SU-DHL-6 (cell line): Measurements from ENCODE around the gene PTPRN2.

Source experiments
- H2AFZ ChIP-seq: fragments of 200-600 bp; sonication (generic); 2 replicates; pipeline ENCODE4 v1.6.1; 2014; ENCODE audit warnings: low read depth, mild to moderate bottlenecking, moderate library complexity, mixed read lengths, antibody characterized with exemption, low read length; ENCODE audit not compliant: severe bottlenecking
- H3F3A ChIP-seq: fragments of 200-600 bp; shearing (Covaris generic); 2 replicates; pipeline ENCODE4 v1.6.0; 2016; ENCODE audit warnings: antibody characterized with exemption, mild to moderate bottlenecking; ENCODE audit not compliant: insufficient read depth
- H3K27ac ChIP-seq: fragments of 200-600 bp; sonication (generic); 2 replicates; pipeline ENCODE4 v1.5.1; 2016; ENCODE audit warnings: low read depth, mild to moderate bottlenecking, low read length, moderate library complexity, mixed read lengths
- H3K27me3 ChIP-seq: fragments of 200-600 bp; sonication (generic), shearing (Covaris generic); 2 replicates; pipeline ENCODE4 v1.6.0; 2014; ENCODE audit warnings: mild to moderate bottlenecking, low read length
- H3K36me3 ChIP-seq: fragments of 200-600 bp; sonication (generic); 2 replicates; pipeline ENCODE4 v1.6.1; 2014; ENCODE audit warnings: mild to moderate bottlenecking, low read length, mixed read lengths
- H3K4me2 ChIP-seq: fragments of 300-600, 200-600 bp; shearing (Covaris generic), sonication (generic); 2 replicates; pipeline ENCODE4 v1.6.0; 2014; ENCODE audit warnings: low read length, low read depth, mild to moderate bottlenecking; ENCODE audit not compliant: poor library complexity, severe bottlenecking
- H3K4me3 ChIP-seq: fragments of 200-600 bp; sonication (generic); 2 replicates; pipeline ENCODE4 v1.5.1; 2014; ENCODE audit warnings: antibody characterized with exemption, low read length, mild to moderate bottlenecking, mixed read lengths; ENCODE audit not compliant: insufficient read depth, poor library complexity, severe bottlenecking
- H3K79me2 ChIP-seq: fragments of 200-600 bp; sonication (generic); 2 replicates; pipeline ENCODE4 v1.6.1; 2014; ENCODE audit warnings: mild to moderate bottlenecking, low read length, moderate library complexity; ENCODE audit not compliant: insufficient read depth
- H3K9ac ChIP-seq: fragments of 200-600 bp; sonication (generic); 2 replicates; pipeline ENCODE4 v1.7.0; 2014; ENCODE audit warnings: mild to moderate bottlenecking, low read length
- H3K9me2 ChIP-seq: fragments of 200-600 bp; sonication (generic); replicated peaks from 2 replicates; pipeline ENCODE4 v1.6.1; 2014; ENCODE audit warnings: low read length; ENCODE audit not compliant: insufficient read depth
- H3K9me3 ChIP-seq: fragments of 200-600 bp; sonication (generic); 2 replicates; pipeline ENCODE4 v1.6.1; 2014; ENCODE audit warnings: low read length, mixed read lengths; ENCODE audit not compliant: insufficient read depth
- H4K20me1 ChIP-seq: fragments of 200-600 bp; sonication (generic); 2 replicates; pipeline ENCODE4 v1.6.1; 2014; ENCODE audit warnings: low read depth, mild to moderate bottlenecking, antibody characterized with exemption, low read length, moderate library complexity, mixed read lengths
- EZH2phosphoT487 ChIP-seq: fragments of 200-600 bp; sonication (generic), shearing (Covaris generic); conservative IDR thresholded peaks from 2 replicates; pipeline ENCODE4 v1.6.1; 2018; ENCODE audit warnings: mild to moderate bottlenecking, antibody characterized with exemption, low read length, moderate library complexity, mixed read lengths
- TF ChIP-seq, protein P1 (sequence below): fragments of 200-600 bp; sonication (generic); IDR thresholded peaks from one replicate; pipeline ENCODE4 v1.5.1; 2017; ENCODE audit warnings: antibody characterized with exemption, mild to moderate bottlenecking, low read length, moderate library complexity; ENCODE audit not compliant: insufficient read depth, poor library complexity, severe bottlenecking

Gene PTPRN2

DNA sequence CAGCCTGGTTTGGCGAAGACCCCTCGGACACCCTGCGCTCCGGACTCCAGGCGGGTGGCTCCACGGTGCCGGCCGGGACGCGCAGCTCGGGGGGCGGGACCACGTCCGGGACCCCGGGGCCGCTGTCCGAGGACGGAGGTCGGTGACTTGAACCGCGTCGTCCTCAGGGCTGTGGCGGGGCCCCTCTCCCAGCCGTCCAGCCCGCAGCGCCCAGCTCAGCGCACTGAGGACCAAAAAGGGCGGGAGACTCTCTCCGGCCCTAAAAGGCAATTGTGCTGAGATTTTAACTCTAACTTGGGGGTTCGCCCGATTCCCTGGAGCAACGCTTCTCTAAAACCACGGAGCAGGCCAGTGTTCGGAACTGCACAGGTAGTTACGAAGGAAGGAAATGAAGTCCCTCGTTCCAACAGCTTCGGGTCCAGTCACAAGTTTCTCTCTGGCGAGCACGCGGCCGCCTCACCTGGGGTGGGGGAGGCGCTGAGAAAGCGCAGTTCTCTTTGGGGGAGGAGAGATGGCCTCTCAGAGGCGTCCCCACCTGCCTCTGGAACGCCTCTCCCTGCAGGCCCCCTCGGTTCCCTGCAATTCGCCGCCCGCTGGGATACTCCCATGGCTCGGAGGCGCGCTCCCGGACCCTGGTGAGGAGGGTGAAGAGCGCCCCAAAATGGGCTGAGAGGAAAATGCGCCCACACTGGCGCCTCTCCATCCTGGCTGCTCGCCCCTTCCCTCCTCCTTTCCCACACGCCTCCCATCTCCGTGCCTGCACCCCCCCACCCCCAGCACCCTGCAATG is 898.2 kb downstream of the PTPRN2 start:
- TF ChIP-seq, protein P1, sequence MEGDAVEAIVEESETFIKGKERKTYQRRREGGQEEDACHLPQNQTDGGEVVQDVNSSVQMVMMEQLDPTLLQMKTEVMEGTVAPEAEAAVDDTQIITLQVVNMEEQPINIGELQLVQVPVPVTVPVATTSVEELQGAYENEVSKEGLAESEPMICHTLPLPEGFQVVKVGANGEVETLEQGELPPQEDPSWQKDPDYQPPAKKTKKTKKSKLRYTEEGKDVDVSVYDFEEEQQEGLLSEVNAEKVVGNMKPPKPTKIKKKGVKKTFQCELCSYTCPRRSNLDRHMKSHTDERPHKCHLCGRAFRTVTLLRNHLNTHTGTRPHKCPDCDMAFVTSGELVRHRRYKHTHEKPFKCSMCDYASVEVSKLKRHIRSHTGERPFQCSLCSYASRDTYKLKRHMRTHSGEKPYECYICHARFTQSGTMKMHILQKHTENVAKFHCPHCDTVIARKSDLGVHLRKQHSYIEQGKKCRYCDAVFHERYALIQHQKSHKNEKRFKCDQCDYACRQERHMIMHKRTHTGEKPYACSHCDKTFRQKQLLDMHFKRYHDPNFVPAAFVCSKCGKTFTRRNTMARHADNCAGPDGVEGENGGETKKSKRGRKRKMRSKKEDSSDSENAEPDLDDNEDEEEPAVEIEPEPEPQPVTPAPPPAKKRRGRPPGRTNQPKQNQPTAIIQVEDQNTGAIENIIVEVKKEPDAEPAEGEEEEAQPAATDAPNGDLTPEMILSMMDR: no peak
- TF ChIP-seq EZH2phosphoT487: no peak
- H3K9me3 ChIP-seq: no peaks in the 10 kb centered on the region
- H3F3A ChIP-seq: no peaks in the 10 kb centered on the region
- no peak overlapping the region for H3K4me3 ChIP-seq
- no peak overlapping the region for H2AFZ ChIP-seq
- no peaks in the 10 kb centered on the region for H3K27me3 ChIP-seq
- H3K36me3 ChIP-seq: no peaks in the 10 kb centered on the region
- H3K79me2 ChIP-seq: no peaks in the 10 kb centered on the region
- H3K9me2 ChIP-seq: no peaks in the 10 kb centered on the region
- no peak overlapping the region for H3K4me2 ChIP-seq
- H4K20me1 ChIP-seq: no peaks in the 10 kb centered on the region
- H3K27ac ChIP-seq: no peak overlapping the region
- no peak overlapping the region for H3K9ac ChIP-seq

DNA sequence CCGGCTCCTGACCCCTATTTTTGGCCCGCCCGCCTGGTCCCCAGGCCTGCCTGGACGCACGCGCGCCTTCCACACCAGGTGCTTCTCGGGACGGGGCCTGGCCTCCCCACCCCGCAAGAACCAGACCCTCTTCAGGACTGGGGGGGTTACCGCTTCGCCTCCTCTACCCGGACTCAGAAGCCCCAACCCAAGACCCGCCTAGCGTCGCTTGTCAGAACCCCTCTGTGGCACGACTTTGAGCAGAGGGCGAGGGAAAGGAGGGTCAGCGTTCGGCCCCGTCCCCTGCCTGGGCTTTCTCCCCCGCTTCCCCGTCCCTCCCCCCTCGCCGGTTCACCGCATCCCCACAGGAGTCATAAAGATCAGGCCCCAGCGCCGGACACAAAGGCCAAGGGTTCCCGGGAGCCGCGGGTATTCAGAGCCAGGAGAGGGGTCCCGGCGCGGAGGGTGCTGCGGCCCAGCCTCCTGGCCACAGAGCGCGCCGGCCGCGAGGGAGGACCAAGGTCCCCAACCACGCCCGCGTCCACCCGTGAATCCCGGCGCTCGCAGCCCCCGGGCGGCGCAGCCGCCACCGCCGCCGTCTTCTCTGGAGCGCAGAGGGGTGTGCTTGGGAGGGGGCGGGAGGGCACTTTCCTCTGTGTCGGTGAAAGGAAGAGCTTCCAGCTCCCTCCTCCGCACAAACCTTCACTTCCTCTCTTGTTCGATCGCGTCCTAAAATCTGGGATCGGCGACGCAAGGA is 898.9 kb downstream of the PTPRN2 start:
- H3K27ac ChIP-seq: no peak overlapping the region
- H2AFZ ChIP-seq: no peak overlapping the region
- no peaks in the 10 kb centered on the region for H3K36me3 ChIP-seq
- H3F3A ChIP-seq: no peaks in the 10 kb centered on the region
- no peak overlapping the region for H3K4me2 ChIP-seq
- H3K79me2 ChIP-seq: no peaks in the 10 kb centered on the region
- H3K27me3 ChIP-seq: no peaks in the 10 kb centered on the region
- TF ChIP-seq EZH2phosphoT487: no peak
- TF ChIP-seq, protein P1: no peak
- no peak overlapping the region for H3K9ac ChIP-seq
- no peaks in the 10 kb centered on the region for H3K9me3 ChIP-seq
- no peak overlapping the region for H3K4me3 ChIP-seq
- H4K20me1 ChIP-seq: no peaks in the 10 kb centered on the region
- H3K9me2 ChIP-seq: no peaks in the 10 kb centered on the region

DNA sequence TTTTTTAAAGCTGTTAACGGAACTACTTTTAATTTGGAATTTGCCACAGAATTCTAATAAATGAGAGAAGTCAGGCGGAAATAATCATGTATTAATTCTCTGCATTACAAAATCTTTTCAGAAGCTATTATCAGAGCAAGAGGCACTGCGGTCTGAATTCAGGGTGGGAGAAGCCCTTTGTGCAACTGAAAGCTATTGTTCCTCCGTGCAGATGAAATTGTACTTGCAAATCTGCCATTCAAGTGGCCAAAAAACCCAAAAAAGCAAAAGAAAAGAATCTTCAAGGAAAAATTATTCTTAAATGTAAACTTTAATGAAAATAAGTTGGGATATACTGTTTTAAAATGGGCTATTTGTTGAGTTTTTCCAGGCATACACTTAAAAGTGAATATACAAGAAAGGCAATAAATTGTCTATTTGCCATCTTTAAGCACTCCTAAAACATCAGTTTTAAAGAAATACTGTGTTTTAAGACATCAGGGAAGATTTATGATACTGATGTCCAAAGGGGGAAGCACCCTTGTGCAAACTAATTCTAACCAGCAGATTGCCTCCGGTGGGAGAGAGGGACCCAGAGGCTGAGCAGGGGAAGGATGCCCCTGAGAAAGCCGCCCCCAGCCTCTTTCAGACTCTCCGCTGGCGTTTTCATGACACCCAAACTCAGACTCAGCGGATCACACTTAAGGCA is 899.6 kb downstream of the PTPRN2 start:
- TF ChIP-seq, protein P1: no peak
- no peak for TF ChIP-seq EZH2phosphoT487
- Histone ChIP-seq H3K36me3 (no peaks in the 10 kb centered on the region), H3K27me3 (no peaks in the 10 kb centered on the region), H4K20me1 (no peaks in the 10 kb centered on the region), H3F3A (no peaks in the 10 kb centered on the region), H3K4me2 (no peak overlapping the region), H2AFZ (no peak overlapping the region), H3K9me2 (no peaks in the 10 kb centered on the region), H3K4me3 (no peak overlapping the region), H3K9me3 (no peaks in the 10 kb centered on the region), H3K79me2 (no peaks in the 10 kb centered on the region), H3K27ac (no peak overlapping the region), H3K9ac (no peak overlapping the region)
